Endometrial microvascular endothelial cells (primary cell): ENCODE data around the gene YEATS4. TPM values are rescaled to one million over a fixed set of nuclear protein-coding genes. Genes with fewer than 3 reads are reported as not detected.
"Not testable (repeated sequence)": the region's sequence is repeated elsewhere in the genome, so short reads cannot be mapped to it uniquely, and the experiment has no call there.

Experiments used
- in situ Hi-C: cut with HindIII; loops from 2 replicates; pipeline ENCODE4 v1.10.0; 2017; ENCODE audit warnings: low sequenced_read_pairs, low pct_unique_long_range_greater_than_20kb; ENCODE audit errors: inconsistent ontology term
- total RNA-seq: library from RNA; depleted of rRNA; stranded (reverse); fragments of >200 nt; gene quantifications from one replicate; pipeline ENCODE4 v1.2.3, GENCODE V29; 2015; ENCODE audit errors: inconsistent ontology term

The YEATS4 gene
- total RNA-seq: 20.8 TPM

- in situ Hi-C loops: no loop called here
These were observed at the start of gene YEATS4 for GRCh38 chr12:69359531-69360347. TSS of gene YEATS4 (plus strand) at chr12:69359743. CDS start at chr12:69359973, 230 bp downstream.

DNA sequence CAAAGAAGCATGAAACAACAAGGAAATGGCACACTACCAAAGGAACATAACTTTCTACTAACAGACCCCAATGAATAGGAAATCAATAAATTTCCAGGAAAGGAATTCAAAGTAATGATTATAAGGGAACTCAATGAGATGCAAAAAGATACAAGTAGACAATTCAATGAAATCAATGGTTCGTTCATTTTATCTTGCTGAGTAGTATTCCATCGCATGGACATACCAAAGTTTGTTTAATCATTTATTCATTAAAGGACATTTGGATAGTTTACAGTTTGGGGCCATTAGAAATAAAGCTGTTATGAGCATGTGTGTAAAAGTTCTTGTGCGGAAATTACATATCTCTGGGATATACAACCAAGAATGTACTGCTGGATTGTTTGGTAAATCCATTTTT, 46.3 kb upstream of the YEATS4 start:
- in situ Hi-C loops: no loop called here

DNA sequence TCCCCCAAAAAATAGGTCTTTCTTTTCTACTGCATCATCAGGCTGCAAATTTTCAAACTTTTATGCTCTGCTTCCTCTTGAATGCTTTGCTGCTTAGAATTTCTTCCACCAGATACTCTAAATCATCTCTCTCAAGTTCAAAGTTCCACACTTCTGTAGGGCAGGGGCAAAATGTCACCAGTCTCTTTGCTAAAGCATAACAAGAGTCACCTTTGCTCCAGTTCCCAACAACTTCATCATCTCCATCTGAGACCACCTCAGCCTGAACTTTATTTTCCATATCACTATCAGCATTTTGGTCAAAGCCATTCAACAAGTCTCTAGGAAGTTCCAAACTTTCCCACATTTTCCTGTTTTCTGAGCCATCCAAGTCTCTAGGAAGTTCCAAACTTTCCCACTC, 42.8 kb upstream of the YEATS4 start:
- in situ Hi-C loops: not testable (repeated sequence)

DNA sequence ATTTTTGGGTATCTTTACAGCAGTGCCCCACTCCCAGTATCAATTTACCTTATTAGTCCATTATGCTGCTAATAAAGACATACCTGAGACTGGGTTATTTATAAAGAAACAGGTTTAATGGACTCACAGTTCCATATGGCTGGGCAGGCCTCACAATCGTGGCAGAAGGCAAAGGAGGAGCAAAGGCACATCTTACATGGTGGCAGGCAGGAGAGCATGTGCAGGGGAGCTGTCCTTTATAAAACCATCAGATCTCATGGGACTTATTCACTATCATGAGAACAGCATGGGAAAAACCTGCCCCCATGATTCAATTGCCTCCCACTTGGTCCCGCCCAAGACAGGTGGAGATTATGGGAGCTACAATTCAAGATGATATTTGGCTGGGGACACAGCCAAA, 42.3 kb upstream of the YEATS4 start:
- in situ Hi-C loops: not testable (repeated sequence)

DNA sequence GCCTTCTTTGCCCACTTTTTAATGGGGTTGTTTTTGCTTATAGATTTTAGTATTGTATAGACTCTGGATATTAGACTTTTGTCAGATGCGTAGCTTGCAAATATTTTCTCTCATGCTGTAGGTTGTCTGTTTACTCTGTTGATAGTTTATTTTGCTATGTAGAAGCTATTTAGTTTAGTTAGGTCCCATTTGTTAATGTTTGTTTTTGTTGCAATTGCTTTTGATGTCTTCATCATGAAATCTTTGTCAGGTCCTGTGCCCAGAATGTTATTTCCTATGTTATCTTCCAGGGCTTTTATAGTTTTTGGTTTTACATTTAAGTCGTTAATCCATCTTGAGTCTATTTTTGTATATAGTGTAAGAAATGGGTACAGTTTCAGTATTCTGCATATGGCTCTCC, 41.3 kb upstream of the YEATS4 start:
- in situ Hi-C loops: no loop called here

GRCh38 chr12:69321351-69321750, 38.2 kb upstream of the YEATS4 start:
- in situ Hi-C loops: no loop called here

DNA sequence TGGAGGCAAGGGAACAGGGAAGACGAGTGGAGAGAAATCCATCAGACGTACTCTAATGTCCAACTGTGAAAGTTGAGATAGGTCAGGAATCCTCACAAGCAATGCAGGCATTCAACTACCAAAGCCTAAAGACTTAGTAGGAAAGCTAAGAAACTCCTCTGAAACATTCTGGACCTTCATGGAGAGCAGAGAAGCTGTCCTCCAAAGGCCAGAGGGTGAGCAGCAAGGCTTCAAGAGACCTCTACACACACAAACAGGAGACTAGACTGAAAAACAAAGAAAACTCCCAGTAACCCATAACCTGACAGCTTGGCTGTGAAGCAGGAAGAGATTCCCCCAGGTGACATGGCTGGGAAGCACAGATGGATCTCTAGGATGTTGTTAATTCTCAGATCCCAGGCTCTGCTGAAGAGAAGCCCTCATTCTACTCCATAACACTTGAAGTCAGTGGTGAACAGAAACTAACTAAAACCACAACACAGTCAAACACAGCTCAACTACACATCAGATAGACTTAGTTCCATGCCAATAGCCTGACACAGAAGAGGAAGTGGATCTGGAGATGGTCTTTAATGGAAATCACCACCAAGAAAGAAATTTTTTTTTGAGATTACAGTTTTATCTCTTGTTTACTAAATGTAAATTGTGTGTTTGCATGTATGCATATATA, 34.6 kb upstream of the YEATS4 start:
- in situ Hi-C loops: no loop called here

DNA sequence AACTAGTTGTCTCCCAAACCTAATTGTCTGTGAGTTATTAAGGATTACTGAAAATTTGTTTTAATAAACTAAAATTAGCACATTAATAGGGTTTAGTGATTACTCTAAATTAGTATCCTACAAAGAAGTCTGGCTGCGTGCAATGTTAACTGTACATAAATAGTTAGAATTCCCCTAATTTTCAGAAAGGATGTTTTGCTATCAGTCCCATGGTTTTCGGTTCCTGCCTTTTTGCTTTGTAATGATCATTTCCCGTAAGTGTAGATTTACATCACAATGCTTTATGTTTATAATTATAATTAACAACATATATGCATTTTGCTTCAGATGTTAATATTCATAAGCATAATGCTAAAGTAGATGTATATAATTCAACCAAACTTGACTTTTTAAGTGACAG, 31.1 kb upstream of the YEATS4 start:
- in situ Hi-C loops: no loop called here

DNA sequence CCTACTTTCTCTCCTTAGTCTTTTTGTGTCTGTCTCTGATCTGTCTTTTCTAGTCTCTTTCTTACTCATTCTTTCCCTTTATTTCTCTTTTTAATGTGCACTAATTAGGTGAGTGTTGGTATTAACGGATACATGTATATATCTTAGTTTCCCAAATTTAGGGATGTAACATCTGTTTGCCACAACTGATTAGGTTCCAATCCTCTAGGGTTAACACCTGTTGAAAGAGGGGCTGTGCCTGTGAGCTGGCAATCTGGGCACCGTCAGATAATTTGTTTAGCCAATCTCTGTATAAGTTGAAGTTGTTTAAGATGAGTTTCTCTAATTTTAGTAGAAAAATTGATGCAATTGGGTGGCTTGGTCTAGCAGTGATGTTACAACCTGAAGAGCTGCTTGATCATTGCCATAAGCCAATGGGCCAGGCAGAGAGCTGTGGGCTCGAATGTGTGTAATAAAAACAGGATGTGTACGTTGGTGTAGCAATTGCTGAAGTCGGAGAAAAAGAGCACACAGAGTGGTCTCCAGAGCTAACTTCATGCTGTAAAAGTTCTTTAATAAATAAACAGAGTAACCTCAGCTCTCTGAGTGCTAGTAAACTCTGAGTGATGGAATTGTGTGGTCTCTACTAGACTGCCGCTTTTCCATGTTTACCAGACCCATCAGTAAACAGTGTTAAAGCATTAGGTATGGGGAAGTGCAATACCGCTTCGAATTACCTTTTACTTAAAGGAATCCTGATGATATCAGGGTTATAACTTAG, 29.7 kb upstream of the YEATS4 start:
- in situ Hi-C loops: no loop called here

DNA sequence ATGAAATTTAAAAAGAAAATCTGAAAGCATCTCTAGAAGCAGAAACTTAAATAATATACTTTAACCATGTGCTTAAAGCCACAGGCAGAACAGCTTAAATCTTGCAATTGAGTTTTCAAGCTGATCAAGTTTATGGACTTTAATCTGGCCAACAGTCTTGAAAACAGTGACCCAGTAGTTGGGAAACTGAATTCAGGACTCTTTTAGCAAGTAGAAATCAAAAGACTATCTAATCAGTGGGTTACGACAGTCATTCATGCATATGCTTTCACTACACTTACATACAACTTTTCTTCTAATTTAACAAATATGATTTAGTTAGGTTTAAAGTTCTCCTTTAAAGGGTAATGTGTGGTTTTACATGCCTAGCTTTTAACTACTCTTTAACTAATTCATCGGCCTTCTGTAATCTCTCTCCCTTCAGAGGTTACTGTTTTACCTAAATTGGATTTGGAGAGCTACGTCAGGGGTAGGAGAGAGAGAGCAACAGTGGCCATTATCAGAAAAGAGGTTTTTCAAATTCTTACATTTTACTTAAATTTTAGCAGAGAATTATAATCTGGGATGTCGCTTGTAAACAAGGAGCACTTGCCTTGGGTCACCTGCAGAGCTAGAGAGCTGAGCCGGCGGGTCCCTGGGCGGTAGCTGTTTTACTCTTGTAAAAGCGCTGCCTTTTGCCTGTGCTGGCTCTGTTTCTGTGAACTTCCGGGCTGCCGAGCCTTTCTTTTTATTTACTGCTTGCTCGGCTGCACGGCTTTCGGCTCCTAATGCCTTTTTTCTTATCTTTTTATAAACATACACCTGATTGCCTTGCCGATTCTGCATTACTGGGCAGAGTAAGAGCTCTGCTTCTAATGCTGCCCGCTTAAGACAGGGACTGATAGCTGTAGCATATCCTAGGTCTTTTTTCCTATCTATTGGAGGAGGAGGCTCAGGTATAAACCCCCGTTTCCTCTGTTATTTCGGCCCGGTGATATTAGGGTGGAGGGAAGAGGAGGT, 28.8 kb upstream of the YEATS4 start:
- in situ Hi-C loops: no loop called here

DNA sequence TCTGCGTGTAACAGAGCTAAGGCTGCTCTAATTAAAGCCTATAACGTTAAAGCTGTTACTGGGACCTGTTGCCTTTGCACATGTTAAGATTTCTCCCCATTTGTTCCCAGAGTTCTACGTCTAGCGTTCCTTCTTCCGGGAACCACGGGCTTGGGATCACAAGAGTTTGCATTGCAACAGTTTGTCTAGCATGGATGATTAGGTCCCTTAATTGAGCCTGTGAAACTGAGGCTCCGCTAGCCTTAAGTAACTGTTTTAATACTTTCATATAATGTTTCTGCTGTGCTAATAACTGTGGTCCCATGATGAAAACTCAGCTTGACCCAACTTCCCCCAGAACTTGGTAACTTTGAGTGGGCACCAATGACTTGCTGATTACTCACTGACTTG, 28.0 kb upstream of the YEATS4 start:
- in situ Hi-C loops: no loop called here

DNA sequence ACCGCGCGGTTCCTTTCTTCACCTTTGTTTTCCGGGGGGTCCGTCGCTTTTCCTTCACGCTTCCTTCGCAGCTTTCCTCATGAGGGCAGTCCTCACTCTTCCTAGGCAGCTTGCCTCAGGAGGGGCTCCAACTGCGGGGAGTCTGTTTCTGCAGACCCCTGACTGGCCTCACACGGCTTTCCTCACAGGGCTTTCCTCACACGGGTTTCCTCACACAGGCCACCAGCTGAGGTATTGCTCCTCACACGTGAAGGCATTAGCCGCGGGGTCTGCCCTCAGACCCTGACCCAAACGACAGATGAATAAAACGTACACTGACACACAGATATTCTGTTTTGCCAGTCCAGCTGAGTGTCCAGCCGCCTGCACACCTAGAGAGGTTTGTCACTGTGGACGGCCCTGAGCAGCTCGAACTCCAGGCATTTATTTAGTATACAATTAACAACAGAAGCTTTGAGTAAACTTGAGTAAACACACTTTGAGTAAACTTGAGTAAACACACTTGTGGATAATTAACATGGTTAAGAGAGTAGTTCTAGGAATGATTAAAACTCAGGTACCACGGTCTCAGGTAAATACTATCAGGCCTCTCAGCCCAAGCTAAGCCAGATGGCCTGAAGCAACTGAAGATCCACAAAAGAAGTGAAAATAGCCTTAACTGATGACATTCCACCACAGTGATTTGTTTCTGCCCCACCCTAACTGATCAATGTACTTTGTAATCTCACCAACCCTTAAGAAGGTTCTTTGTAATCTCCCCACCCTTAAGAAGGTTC, 27.4 kb upstream of the YEATS4 start:
- in situ Hi-C loops: no loop called here

DNA sequence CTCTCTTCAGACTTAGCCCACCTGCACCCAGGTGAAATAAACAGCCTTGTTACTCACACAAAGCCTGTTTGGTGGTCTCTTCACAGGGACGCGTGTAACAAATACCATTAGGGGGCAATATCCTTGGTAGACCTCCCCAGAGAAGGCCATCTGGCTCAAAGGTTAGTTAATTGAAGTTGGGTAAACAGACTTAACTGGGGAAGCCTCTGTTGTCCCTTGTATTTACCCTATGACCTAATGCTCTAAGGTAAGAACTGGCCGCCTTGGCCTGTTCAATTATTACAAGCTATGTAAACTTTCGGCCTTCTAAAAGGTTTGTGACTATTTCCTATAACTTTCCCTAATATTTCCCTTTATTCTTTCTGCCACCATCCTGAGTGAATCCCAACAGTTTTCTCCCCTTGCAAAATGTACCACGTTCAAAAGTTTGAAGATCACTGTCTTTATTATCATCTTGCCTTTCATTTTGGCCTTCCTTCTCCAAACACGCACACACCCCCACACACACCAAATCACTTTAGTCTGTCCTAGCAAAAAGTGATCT, 26.7 kb upstream of the YEATS4 start:
- in situ Hi-C loops: no loop called here

DNA sequence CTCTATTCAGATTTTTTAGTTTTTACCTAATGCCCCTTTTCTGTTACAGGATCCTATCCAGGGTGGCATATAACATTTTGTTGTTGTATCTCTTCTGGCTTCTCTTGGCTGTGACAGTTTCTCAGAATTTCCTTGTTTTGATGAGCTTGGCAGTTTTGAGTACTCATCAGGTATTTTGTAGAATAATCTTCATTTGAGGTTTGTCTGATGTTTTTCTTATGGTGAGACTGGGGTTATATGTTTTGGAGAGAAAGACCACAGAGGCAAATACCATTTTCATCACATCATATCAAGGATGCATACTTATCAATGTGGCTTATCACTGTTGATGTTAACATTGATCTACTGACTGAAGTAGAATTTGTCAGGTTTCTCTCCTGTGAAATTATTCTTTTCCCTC, 25.4 kb upstream of the YEATS4 start:
- in situ Hi-C loops: no loop called here

- in situ Hi-C loops: no loop called here
These were observed 22.0 kb upstream of the YEATS4 start for GRCh38 chr12:69337311-69338090.

- in situ Hi-C loops: no loop called here
These were observed 21.3 kb upstream of the YEATS4 start for GRCh38 chr12:69338120-69338859.
